Stimulated activated CD4-positive, alpha-beta T cell treated with anti-CD3 and anti-CD28 coated beads, Interleukin-15, amount 100 ng/mL, for 1 hour (primary cell): Measurements from ENCODE around the gene PSPN.
"Not testable (repeated sequence)": the region's sequence is repeated elsewhere in the genome, so short reads cannot be mapped to it uniquely, and the experiment has no call there.

Experiments
- DNase-seq, 2 donors: peaks; one replicate each; pipeline ENCODE4 v3.0.0-alpha.2; 2020; ENCODE audit warnings: low read depth in 1 of 2, low spot score in 1 of 2

Gene PSPN

DNA sequence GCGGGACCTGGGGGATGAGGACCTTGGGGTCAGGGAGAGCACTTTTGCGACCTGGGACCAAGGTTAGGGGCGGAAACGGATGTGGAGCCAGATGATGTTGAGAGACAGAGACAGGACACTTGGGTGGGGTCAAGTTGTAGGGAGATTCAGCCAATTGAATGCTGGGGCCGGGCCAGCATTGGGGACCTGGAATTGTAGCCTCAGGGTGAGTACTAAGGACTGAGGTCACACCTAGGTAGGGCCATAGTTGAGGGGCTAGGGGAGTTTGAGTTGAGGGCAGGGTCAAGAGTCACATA is 2.0 kb downstream of the PSPN start:
- no peak for DNase-seq

DNA sequence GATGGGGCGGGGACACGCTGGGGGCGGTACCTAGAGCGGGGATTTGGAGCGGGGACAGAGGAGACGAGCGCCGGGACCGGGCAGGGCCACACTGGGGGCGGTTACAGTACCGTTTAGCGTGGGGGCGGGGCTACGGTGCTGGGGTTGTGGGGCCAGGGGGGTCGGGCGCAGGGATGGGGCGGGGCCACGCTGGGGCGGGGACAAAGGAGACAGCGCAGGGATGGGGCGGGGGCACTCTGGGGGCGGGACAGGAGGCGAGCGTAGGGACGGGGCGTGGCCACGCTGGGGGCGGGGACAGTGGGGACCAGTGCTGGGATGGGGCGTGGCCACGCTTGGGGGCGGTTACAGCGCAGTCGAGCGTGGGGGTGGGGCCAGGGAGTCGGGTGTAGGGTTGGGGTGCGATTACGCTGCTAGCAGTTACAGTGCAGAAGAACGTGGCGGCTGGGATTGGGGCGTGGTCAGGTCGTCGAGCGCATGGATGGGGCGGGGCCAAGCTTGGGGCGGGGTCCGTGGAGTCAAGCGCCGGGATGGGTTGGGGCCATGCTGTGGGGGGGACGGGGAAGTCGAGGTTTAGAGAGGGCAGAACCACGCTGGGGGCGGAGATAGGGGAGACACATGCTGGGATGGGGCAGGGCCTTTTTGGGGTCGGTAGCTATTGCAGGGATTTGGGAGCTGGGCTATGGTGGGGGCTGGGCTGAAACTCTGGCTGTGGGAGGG is 2.5 kb downstream of the PSPN start:
- peak; percentile 95 to 99 for DNase-seq

DNA sequence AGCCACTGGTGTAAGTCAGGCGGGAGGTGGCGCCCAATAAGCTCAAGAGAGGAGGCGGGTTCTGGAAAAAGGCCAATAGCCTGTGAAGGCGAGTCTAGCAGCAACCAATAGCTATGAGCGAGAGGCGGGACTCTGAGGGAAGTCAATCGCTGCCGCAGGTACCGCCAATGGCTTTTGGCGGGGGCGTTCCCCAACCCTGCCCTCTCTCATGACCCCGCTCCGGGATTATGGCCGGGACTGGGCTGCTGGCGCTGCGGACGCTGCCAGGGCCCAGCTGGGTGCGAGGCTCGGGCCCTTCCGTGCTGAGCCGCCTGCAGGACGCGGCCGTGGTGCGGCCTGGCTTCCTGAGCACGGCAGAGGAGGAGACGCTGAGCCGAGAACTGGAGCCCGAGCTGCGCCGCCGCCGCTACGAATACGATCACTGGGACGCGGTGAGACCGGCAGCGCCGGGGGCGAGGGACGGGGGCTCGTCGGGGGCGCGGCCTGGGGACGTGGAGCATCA is 3.1 kb downstream of the PSPN start, which contains the start of gene ALKBH7:
ALKBH7 (plus strand) TSS at position 201 of the 502 bp plus-strand sequence; CDS start at position 228, 27 bp downstream.
- DNase-seq: peak; percentile 76 to 89

DNA sequence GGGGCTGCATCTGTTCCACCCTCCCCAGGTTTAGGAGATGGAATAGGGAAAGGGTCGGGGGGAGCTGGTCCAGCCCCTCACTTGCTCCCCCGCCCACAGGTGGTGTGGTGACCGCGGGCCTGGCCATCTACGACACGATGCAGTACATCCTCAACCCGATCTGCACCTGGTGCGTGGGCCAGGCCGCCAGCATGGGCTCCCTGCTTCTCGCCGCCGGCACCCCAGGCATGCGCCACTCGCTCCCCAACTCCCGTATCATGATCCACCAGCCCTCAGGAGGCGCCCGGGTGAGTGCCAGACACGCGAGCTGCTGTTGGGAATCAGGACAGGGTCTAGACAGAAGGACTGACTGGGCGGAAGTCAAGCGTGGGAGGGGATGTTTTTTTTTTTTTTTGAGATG is 11.4 kb downstream of the PSPN start:
- DNase-seq: no peak

DNA sequence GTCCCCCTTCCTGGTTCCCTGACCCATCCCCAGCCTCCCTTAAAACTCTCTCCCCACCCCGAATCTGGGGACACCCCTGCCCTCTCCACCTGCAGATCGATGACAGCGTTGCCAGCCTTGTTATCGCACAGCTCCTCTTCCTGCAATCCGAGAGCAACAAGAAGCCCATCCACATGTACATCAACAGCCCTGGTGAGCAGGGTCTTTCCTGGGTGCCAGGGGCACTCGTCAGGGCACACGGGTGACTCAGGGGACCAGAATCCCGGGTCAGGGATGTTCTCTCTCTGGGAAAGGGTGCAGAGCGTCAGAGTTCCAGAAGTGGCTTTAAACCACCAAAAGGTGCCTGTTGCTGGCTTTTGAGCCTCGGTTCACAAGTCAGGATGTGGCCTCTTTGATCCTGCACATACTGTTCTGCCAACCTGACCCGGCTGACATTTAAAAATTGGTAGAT is 13.4 kb downstream of the PSPN start:
- no peak for DNase-seq

DNA sequence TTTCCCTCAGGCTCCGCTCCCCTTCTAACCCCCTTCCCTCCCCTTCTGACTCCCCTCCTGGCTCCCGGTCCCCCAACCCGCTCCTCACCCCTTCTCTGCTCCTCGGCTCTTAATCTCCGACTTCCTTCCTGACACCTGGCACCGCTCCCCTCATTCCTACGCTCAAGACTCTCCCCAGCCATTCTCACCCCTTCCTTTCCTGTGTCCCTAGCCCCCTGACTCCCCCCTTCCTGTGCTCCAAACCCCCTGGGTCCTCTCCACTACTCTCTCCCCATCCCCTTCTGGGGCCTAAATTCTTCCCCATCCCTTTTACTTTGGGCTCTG is 13.7 kb downstream of the PSPN start:
- DNase-seq: no peak

DNA sequence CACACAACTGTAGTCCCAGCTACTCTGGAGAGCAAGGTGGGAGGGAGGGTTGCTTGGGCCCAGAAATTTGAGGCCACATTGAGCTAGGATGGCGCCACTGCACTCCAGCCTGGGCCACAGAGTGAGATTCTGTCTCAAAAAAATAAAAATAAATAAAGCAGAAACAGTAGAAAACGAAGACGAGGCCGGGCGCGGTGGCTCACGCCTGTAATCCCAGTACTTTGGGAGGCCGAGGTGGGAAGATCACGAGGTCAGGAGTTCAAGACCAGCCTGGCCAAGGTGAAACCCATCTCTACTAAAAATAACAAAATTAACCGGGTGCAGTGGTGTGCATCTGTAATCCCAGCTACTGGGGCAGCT is 14.9 kb downstream of the PSPN start:
- not testable (repeated sequence) for DNase-seq

DNA sequence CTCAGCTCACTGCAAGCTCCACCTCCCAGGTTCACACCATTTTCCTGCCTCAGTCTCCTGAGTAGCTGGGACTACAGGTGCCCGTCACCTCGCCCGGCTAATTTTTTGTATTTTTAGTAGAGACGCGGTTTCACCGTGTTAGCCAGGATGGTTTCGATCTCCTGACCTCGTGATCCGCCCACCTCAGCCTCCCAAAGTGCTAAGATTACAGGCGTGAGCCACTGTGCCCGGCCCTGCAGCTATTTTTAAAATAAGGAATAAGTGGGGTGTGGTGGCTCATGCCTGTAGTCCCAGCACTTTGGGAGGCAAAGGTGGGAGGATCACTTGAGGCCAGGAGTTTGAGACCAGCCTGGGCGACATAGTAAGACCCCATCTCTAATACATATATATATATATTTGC is 15.3 kb downstream of the PSPN start:
- DNase-seq: not testable (repeated sequence)

DNA sequence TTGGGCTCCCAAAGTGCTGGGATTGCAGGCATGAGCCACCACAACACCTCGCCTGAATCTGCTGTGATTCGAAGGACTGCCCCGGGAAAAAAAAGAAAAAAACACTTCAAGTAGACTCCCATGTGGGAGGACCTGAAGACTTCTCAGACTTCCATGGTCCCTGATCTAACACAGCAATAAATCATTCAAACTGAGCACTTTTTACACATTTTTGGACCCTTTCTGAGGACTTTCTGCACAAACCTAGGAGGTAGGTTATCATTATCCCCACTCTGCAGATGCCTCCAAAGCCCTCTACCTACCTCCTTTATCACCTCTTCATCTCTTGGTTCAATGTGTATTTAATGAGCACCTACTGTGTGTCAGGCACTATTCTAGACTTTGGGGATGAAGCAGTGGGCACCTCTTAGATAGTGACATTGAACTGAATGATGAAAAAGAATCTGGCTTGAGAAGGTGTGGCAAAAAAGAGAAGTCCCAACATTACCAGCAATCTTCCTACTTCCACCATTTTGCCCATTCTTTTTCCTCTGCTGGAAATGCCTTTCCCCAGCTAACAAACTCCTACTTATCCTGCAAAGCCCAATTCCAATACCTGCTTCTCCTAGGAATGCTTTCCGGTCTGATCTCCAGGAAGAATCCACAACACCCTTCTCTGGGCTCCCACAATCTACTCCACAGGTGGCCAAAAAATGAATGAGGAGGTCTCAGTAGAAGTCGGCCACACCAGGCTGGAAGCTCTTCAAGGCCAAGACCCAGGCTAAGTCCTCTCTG is 16.0 kb downstream of the PSPN start:
- DNase-seq: no peak

DNA sequence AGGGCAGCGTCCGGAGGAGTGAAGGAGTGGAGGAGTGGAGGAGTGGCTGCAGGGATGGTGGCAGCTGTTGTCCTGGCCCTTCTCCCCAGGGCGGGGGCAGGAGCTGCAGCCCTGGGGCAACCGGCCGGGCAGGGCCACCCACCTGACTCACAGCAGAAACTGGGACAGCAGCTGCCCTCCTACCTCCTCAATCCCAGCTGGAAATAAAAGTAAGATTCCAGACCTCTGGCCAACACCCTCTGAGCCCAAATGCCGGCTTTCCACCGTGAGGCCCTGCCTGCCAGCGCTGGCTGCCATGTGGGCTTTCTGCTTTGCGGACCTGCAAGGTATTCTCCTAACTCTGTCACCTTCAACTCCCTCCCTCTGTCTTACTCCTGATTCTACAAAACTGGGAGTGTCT is 17.7 kb downstream of the PSPN start:
- DNase-seq: no peak

DNA sequence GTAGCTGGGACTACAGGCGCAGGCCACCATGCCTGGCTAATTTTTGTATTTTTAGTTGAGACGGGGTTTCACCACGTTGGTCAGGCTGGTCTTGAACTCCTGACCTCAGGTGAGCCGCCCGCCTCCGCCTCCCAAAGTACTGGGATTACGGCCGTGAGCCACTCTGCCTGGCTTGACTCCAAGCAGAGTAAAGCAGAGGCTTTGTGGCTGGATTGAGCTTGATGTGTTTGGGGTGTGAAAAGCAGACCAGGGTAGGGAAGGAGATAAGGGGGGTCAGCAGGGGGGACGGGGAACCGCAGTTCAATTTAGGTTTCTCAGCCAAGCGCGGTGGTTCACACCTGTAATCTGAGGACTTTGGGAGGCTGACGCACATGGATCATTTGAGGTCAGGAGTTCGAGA is 18.6 kb downstream of the PSPN start:
- DNase-seq: no peak

DNA sequence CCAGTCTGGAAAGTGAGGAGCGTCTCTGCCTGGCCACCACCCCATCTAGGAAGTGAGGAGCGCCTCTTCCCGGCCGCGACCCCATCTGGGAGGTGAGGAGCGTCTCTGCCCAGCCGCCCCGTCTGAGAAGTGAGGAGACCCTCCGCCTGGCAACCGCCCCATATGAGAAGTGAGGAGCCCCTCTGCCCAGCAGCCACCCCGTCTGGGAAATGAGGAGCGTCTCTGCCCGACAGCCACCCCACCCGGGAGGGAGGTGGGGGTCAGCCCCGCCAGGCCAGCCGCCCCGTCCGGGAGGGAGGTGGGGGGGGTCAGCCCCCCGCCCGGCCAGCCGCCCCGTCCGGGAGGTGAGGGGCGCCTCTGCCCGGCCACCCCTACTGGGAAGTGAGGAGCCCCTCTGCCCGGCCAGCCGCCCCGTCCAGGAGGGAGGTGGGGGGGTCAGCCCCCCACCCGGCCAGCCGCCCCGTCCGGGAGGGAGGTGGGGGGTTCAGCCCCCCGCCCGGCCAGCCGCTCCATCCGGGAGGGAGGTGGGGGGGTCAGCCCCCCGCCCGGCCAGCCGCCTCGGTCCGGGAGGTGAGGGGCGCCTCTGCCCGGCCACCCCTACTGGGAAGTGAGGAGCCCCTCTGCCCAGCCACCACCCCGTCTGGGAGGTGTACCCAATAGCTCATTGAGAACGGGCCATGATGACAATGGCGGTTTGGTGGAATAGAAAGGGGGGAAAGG is 20.3 kb downstream of the PSPN start:
- DNase-seq: not testable (repeated sequence)

DNA sequence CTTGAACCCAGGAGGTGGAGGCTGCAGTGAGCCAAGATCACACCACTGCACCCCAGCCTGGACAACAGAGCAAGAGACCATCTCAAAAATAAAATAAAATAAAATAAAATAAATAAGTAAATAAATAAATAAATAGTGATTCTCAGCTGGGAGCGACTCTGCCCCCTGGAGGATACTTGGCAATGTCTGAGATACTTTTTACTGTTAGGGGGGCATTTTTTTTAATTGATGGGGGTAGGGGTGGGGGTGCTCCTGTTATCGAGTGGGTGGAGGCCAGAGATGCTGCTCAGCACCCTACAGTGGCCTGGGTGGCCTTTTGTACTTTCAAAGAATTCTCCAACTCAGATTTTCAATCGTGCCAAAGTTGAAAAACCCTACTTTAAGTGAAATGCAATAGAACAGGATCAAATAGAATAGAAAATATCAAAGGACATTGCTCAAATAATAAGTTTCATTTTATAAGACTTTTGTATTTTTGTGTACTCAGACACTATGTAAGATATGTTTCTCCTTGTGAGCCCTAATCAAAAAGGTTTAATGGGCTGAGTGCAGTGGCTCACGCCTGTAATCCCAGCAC is 21.5 kb downstream of the PSPN start:
- no peak for DNase-seq

DNA sequence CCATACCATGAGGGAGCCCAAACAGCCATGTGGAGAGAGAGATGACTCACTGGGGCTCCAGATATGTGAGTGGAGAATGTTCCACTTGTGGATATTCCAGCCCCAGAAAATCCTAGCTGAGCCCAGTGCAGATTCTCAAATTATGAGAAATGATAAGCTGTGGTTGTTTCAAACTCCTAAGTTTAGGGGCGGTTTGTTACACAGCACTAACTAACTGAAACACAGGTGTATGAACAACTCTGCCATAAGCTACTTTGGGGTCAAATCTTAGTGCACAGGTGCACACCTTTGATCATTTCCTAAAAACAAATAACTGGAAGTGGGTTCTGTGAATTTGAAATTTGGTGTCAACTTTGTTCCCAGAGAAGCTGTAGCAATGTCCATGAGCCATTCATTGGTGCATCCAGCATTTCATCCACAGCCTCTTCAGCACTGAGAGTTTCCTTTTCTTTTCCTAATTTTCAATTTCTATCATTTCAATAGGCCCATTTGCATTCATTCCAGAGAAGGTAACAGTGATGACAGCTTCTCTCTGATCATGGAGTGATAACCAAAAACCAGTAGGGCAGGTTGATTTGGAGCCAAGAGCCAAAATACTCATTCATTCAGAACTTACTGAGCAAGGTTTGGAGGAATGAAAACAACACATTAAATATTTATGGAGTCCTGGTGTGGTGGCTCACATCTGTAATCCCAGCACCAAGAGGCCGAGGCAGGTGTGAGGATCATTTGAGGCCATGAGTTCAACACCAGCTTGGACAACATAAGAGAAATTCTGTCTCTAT is 23.2 kb downstream of the PSPN start:
- no peak for DNase-seq

DNA sequence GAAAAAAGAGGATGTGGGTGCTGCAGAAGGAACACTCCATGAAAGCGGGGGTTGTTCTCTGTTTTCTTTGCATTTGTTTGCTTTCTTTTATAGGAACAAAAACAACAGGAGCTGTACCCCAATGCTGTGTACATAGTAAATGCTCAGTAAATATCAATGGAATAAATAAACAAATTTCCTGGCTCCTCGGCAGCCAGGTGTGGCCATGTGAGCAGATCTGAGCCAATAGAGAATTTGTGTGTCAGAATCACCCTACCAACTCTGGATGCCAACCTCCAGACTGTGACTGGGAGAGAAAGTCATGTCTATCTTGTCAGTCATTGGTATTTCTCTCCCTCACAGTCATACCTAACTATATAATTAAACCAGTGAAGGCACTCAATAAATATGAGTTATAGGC is 25.0 kb downstream of the PSPN start:
- DNase-seq: no peak

DNA sequence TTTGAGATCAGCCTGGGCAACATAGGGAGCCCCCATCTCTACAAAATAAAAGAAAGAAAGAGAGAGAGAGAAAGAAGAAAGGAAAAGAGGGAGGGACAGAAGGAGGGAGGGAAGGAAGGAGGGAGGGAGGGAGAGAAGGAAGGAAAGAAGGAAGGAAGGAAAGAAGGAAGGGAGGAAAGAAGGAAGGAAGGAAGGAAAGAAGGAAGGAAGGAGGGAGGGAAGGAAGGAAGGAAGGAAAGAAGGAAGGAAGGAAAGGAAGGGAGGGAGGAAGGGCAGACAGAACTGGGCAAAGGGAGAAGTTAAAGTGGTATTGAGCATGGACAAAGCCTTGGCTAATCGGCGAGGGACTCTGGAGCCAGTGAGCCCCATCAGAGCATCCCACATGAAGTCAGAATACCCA is 26.5 kb downstream of the PSPN start:
- DNase-seq: not testable (repeated sequence)

DNA sequence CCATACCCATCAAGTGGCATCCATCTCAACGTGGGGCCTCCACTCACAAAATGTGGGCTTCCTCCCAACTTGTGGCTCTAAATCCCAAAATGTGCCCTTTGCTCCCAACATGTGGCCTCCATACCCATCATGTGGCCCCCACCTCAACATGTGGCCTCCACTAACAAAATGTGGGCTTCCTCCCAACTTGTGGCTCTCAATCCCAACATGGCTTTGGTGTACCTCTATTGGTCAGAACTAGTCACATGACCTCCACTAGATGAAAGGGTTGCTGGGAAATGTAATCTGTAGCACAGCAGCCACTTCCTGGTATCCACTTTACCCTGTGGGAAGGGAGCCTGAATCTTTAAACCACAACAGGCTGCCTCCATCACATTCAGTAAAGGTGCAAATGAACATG is 32.3 kb downstream of the PSPN start:
- DNase-seq: no peak

DNA sequence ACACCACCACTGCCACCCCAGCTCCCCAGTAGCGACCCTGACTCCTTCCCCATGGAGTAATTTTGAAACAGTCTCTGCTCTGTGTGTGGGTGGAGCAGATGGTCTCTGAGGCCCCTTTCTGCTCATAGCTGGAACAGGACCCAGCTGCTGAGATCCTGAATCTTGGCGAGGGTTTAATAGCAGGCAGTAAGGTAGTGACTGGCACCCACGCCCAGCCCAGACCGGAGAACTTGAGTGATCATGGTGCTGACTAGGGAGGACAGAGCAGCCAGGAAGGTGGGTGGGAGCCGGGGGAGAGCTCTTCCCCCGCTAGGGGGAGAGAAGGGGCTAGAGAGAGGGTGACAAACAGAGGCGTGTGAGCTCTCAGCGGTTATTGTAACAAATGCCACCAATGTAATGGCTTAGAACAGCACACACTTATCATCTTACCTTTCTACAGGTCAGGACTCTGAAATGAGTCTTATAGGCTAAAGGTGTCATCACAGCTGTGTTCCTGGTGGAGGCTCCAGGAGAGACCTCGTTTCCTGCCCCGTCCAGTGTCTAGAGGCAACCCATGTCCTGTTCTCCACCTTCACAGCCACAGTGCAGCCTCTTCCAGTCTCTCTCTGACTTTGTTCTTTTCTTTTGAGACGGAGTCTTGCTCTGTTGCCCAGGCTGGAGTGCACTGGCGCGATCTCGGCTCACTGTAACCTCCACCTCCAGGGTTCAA is 35.1 kb downstream of the PSPN start:
- no peak for DNase-seq

DNA sequence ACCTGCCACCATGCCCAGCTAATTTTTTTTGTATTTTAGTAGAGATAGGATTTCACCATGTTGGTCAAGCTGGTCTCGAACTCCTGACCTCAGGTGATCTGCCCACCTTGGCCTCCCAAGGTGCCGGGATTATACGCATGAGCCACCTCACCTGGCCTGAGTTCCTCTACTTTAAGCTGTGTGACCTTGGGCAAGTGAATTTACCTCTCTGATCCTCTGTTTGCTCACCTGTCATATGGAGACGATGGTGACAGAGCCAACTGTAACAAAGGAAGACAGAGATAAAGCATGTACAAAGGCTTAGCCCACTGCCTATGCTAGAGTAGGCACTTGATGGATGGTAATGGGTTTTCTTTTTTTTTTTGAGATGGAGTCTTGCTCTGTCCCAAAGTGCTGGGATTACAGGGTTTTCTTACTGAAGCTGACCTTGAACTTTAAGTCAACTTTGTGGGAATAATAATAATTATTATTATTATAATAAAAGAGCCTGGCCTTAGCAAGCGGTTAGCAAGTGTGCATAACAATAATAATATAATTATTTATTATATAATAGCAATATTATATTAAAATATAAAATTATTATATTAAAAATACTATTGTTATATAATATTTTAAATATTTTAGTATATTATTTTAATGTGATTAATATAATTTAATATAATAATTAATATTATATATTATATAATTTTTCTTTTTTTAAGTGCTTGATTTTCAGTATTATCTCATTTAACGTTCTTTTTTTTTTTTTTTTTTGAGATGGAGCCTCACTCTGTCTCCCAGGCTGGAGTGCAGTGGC is 41.0 kb downstream of the PSPN start:
- DNase-seq: no peak

DNA sequence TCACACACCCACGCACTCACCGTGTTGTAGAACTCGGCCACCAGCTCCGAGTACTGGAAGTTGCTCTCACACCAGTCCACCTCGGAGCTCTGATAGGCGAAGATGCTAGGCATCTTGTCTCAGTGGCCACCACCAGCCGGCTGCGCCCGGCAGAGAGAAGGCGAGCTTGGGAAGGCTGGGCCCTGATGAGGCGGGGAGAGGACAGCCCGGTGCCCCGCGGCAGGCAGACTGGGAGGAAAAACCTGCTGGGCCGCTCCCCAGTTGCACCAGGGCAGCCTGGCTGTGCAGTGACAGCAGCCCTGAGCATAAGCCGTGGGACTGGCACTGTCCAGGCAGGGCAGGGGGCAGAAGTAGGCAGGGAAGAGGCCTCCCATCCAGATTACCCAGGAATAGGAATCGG is 42.3 kb downstream of the PSPN start, which contains the start of gene ACER1:
ACER1 (minus strand) TSS at position 174 of the 400 bp plus-strand sequence; CDS start at position 113, 61 bp downstream.
- DNase-seq: no peak
